Fibroblast of skin of left quadriceps (primary cell): Measurements from ENCODE around the gene COL18A1.
"Not testable (repeated sequence)": the region's sequence is repeated elsewhere in the genome, so short reads cannot be mapped to it uniquely, and the experiment has no call there.

Source experiments
- DNase-seq, 2 experiments: peaks; one replicate each; pipeline ENCODE4 v3.0.0-alpha.2; 2013; ENCODE audit warnings: low read depth in 2 of 2

The COL18A1 gene

DNA sequence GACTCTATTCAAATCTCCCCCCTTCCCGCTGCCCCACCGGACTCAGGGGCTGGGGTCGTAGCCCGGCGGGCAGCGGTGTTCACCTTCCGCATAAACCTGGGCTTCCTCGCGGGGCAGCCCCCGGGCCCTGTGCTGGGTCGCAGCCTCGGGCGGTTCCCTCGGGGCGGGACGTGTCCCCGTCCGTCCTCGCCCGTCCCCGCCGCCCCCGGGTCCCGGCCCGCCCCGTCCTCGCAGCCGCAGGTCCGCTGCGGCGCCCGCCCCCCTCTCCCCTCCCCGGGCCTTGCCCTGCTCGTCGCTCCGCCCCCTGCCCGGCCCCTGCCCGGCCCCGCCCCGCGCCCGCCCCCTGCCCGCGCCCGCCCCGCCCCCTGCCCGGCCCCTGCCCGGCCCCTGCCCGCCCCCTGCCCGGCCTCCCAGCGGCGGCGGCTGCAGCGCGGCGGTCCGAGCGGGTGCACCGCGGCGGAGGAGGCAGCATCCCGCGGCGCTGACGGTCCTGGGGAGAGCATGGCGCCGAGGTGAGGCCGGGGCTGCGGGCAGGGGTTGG, at the start of gene COL18A1:
COL18A1 (plus strand) TSS at position 436 of the 541 bp plus-strand sequence; CDS start at position 502, 66 bp downstream.
- DNase-seq: peak; percentile 5

DNA sequence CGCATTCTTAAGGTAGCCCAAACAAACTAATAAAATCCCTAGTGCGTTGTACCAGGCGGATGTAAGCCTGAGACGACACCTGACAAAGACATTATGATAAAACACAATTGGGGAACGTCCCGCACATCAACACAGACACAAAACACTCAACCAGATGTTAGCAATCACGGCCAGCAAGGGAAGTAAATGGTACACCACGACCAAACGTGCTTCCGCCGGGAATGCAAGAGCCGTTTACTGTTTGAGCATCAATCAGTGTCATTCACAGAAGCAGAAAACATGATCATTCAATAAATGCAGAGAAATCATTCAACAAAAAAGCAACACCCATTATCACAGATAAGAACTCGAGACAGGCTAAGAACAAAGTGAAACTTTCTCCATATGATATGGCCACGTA, 49.4 kb upstream of the COL18A1 start:
- no peak for DNase-seq

DNA sequence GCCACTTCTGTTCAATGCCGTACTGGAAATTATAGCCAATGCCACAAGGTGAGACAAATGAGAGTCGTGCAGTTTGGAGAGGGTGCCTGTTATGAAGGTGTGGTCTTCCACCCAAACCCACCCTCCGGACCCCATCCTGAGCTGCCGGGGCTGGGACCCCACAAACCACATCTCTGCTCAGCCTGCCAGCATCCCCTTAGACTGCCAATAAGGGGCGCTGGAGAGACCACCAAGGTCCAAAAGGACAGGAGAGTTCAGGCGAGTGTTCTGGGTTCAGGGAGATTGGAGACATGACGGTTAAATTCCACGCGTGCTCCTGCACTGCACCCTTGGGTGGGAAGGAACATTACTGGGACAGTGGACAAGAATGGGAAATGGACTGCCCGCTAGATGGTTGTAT, 48.7 kb upstream of the COL18A1 start:
- DNase-seq: no peak

DNA sequence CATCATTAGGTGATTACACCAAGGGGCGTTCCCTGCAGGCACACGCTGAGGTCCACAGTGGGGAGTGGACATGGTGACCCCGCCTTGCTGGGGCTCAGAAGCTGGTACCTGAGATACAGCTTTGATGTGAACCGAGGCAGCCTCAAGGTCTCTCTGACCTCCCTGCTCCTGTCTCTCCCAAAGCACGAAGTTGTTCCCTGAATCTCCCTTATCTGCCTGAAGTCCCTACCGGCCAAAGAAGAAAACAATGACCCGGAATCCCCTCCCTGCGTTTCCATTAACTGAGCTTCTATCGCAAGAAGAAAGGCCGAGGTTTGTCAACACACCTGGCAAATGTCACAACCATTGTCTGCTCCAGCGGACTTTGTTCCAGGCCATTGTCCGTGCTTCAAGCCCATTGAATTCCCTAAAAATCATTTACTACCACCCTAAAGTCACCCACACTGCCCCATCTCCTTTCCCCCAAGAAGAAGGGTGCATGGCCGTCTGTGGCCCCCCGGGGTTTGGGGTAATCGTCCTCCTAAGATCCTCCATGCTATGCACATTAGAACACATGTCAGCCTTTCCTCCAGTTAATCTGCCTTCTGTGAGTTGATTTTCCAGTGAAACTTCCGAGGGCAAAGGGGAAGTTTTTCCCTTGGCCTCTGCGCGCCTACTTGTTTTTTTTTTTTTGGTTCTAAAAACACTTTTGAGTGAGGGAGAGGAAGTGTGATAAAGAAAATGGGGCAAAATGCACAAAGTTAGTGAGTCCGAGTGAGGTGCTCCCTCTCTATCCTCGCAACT, 48.1 kb upstream of the COL18A1 start:
- DNase-seq: no peak

DNA sequence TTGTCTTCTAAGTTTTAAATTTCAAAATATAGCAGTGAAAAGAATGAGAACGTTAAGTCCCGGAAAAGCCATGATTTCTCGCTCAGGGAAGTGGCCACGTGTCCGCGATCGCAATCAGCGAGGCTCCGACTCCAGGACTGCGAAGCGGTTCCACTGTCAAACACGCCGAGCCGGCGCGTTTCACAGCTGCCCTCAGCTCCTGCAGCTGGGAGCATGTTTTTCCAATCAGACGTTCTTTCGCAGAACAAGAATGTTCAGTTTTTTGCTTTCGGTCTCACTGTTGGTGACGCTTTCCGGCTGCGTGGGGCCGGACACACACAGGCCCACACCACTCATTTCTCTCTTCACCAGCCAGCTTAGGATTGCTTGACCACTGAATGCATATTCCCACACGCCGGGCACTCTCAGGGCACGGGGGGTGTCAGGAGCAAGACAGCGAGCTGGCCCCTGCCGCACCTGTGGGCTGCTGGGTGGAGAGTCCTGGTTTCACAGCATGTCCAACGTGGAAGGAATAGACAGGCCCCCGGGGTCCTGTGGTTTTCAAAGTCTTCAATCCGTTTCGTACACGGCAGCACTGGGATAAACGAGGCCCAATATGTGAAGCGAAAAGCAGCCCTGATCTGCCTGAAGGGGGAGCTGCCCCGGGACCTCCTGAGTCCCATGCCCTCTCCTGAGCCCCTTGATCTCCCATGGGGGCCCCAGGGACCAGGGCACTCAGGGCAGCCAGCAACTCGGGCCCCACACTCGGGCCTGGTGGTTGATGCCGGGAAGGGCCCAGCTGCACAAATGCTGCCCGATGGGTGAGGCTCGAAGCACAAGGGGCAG, 47.3 kb upstream of the COL18A1 start:
- no peak for DNase-seq

DNA sequence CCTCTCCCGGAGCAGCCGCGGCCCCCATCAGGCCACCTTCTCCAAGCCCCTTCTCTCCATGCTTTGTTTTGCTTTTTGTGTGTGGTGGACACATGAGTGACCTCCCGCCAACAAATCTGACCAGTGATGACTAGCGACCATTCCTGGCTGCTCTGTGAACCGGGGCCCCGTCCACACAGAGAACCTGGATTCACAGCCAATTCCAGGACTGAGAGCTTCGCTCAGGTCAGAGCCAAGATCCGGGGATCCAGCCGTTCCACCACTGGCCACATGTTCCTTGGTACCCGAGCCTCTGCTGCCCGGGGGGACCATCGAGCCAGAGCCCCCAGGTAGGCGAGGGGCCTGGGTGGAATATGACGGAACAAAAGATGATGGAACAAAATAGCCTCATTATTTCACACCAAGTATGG, 46.7 kb upstream of the COL18A1 start:
- DNase-seq: no peak

DNA sequence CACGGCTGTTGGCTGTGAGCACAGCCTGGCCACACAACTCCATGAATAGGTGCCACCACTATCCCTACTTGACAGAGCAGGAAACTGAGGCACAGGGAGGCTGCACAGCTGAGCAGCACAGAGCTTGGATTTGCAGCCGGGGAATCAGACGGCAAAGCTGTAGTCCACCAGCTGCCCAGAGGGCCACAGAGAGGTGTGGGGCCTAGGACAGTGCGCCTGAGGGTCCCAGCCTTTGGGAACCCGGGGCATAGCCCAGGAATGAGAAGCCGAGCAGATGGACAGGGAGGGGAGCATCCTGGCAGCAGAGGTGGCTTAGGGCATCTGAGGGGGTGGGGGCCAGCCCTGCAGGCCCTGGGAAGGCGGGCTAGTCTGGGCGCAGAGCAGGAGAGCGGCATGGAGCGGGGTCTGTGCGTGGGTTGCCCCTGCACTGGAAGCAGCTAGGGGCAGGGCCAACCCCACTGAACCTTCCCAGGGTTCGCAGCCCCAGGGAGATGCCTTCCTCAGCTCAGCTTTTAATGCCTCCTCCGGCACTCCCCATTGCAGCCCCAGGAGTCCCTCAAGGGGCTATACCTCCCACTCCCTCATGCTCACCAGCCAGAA, 46.2 kb upstream of the COL18A1 start:
- DNase-seq: no peak

DNA sequence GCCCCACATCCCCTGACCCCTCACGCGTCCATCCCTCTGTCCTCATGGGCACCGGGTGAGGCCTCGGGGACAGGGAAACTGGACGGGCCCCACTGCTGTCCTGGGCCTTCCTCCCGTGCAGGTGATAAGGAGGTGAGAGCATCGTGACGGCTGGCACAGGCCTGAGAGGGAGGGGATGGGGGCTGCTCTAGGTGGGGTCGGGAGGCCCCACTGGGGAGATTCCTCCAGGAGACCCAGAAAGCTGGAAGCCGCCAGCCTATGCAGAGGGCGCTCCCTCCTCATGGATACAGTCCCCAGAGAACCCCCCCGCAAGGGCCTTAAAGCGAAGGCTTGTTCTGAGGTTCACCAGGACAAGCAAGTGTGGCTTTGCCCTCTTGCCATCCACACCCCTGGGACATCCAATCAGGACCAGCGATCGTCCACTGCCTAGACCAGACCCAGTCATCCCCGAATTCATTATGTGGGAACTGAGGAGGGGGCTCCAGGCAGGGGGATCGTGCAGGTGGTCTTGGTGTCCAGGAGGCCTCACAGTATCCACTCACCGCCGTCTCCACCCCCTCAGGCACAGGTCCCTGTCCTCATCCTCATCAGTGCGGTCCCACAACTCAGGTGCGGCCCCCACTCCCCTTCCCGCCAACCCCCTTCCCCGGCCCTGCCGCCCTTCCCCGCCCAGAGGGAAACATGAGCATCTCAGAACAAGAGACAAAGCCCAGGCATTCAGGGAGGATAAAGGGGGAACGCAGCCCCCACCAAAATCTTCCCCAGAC, 45.3 kb upstream of the COL18A1 start:
- no peak for DNase-seq

DNA sequence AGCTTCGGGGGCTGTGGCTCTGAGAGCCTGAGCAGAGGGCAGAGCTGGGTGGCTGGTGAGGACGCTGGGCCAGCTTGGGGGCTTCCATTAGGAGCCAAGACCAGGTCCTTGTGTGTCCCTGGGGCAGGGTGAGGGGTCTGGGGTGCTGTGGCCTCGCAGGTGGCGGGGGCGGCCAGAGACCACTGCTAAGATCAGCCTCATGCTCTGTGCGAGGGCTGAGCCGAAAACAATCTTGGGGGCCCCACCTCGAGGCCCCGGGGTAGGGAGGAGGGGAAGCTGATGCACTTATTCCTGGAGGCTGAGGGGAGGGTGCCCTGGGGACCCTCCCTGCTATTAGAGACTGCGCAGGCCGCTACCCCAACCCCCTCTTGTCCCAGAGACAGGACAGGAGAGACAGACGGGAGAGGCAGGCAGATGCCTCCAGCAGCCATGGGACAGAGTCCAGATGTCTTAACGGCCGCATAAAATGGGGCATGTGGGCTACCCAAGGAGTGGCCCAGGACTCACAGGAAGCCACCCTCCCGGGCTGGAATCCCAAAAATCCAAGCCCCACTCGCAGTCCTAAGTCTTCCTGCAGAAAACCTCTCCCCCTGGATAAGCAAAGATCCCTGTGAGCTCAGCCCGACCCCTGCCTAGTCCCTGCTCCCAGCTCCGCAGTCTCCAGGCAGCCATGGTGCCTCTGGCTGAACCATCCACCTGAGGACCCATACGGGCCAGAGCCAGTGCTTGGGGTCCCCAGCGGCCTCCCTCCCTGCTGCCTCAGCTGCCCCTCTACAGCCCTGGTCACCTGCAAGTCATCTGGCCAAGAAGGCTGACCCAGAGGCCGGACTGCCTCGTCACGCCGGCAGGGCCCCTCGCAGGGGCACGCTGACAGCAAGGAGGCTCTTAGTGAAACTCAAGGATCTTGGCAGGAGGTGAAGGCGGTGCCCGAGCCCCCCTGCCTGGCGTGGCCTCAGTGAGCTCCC, 43.6 kb upstream of the COL18A1 start:
- no peak for DNase-seq

DNA sequence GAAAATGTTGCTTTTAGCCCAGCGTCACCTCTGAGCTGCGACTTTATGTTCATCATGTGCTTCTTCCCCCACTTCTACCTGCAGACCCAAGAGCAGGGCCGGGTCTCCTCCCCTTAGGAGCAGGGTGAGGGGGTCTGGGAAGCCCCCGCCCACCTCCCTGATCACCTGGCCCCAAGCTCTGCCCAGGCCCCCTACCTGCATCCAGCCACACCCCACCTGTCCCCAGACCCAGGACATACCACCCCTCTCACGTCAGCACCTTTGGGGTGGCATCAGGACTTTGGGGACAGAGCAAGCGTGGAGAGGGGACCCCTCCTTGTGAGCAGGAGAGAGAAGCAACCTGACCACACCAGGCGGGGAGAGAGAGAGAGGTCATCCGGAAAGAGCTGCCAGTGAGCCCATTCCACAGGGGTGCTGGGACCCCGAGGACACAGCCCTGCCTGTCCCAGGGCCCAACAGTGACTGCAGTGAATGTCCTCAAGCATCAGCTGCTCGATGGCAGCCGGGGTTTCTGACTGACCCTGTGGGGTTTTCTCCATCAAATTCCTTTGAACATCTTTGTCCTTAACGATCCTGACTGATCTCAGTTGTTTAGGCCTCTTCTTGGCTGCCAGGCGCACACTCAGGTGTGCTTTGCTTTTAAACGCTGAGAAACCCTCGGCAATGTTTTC, 42.8 kb upstream of the COL18A1 start:
- DNase-seq: no peak

DNA sequence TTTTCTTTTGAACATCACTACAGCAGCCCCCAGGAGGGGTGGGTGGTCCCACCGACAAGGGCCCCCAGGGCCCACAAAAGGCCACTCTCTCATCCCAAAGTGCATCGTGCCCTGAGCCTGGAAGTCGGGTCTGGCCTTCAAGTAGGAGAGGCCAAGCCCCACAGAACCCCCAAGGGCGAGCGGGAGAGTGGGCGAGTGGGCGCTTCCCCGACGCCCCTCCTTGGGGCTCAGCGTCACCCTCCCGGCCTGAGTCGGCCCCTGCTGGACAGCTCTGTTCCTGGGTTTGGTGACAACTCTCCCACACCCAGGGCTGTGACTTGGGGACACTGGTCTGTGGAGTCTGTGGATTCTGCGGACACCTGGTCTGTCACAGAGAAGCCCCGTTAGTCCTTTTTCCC, 42.2 kb upstream of the COL18A1 start:
- DNase-seq: no peak

DNA sequence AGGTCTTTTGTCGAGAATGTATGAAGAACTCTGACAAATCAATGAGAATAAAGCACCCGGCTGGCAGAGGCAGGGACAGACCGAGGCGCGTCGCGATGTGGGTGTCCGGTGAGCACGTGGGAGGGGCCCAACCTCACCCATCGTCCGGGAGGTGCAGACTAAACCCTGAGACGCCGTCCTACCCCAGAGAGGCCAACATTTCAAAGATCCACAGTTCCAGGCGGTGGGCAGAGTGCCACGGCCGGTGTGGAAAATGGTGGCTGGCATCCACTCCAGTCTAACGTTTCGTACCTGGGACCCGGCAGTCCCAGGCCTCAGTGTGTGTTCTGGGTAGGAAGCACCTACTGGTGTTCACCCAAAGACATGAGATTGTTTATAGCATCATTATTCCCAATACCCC, 41.7 kb upstream of the COL18A1 start:
- not testable (repeated sequence) for DNase-seq

DNA sequence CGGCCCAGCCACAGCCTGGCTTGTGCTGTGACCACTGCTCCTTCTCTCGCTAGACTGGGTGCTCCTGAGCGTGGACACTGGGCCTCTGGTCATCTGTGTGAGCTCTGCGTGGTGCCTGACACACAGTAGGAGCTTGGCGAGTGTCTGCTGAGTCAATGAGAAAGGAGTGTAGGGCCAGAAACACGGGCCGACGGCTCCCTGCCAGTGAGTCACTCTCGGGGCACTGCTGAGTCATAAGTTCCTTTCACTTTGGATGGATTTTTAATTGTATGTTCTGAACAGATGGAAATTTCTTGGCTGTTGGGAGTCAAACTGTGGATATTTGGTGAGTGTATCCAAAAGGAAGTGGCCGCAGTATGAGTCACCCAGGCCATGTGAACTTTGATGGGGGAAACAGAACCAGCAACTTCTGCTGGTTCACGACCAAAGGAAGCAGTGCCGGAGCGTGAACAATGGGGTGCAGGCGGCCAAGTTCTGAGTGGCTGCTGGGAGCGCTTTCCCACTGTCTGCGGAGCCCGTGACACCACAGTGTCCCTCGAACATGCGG, 41.0 kb upstream of the COL18A1 start:
- peak; percentile 89 to 90 for DNase-seq

DNA sequence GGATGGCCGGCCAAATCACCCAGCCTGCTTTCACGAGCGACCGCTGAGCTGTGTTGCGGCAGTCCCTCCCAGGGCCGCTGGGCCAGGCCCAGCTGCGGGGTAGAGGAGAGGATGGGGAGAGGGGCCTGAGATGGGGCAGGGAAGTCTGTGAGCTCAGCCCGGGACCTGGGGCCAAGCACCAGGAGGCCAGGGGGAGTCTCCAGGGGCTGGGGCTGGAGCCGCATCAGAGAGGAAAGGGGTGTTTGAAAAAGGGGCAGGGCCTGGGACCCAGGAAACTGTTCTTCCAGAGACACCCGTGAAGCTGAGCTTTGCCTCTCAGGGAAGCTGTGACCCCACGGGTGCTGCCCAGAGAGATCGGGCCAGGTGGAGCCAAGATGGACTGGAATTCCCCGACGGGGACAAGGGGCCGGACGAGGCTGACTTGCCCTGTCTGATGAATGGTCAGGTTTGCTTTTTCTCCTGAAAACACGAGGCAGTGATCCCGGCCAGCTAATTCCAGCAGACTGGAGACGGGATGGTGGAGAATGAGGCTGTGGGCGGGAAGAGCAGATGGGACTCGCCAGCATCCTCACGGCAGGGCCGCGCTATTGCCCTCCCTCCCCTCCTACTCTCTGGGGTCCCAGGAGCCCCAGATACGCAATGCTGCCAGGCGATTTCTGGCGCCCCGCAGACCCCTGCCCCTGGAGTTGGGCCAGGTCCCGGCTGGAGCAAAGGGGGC, 40.3 kb upstream of the COL18A1 start:
- DNase-seq: no peak

DNA sequence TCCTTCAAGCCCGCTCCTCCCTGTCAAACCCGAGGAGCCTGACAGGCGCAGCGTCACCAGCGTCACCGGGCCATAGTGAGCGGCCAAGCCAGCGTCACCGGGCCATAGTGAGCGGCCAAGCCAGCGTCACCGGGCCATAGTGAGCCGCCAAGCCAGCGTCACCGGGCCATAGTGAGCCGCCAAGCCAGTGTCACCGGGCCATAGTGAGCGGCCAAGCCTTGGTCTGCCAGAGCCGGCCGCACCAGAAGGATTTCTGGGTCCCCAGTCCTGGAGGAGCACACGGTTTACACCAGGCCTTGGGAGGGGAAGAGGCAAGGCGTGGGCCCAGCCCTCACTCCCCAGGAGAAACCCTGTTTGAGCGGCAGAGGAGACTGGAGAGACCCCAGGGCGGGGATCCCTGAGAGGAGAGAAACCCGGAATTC, 39.8 kb upstream of the COL18A1 start:
- DNase-seq: no peak

DNA sequence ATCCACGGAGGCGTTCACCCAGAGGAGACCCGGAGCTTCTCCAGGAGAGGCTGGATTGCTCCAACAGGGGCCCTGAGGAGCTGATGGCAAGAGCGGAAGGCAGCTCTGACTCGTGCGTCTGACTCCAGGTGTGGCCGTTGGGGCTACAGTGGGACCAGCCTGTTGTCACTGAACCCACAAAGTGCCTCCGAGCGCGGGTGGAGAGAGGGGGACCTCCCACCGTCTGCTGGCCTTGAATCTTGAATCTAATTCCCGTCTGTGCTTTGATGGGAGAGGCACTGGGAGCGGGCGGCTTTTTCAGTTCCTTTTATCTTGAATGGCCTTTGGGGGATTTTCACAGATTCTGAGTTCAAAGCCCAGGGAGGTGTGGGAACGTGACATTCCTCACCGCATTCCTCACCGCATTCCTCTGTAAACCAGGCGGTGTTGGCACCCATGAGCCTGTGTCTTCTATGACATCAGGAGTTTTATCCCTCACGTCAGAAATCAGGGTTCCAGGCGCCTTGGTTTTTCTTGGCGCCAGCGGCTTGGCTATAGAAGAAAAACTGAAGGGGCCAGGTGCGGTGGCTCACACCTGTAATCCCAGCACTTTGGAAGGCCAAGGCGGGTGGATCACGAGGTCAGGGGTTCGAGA, 39.2 kb upstream of the COL18A1 start:
- no peak for DNase-seq

DNA sequence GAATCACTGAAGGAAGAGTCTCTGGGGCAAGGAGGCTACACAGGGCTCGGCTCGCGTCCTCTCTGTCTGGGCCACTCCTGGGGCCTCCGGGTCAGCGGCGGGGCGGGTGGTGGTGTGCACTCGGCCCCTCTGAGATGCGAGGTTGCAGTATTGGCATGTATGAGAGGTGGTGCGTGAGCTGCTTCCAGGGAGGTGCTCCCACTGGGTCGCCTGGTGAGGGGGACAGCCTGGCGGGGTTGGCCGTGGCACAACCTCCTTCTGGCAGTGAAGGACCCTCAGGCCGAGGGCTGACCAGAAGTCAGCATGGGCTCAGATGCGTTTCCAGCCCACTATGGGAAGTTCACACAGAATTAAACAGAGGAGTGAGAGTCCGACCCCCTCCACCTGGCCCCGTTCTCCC, 38.5 kb upstream of the COL18A1 start:
- DNase-seq: no peak

DNA sequence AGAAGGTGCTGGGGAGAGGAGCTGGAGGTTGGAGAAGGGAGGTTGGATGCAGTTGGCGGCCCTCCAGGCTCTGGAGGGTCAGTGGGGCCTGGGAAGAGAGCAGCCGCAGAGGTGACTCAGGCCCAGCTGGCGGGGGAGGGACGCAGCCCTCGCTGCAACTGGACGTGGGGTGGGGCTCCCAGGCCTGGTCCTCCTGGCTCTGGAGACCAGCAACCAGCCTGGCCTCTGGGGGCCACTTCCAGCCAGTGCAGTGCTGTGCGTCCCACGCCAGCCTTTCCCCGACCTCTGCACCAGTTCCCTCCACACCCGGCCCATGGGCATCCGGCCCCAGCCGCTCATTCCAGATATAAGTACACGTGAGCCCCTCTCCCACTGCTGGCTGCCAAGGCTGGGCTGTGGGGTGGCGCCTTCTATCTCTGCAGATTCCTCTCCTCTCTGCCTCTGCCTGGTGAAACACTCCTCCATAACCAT, 38.0 kb upstream of the COL18A1 start:
- DNase-seq: no peak
